Dedifferentiated amniotic fluid mesenchymal stem cell (primary cell): Measurements from ENCODE around the gene SLC6A3.
"Not testable (repeated sequence)": the region's sequence is repeated elsewhere in the genome, so short reads cannot be mapped to it uniquely, and the experiment has no call there.

Experiments used
- DNase-seq: peaks from one replicate; pipeline ENCODE4 v3.0.0-alpha.2; 2016; ENCODE audit errors: extremely low spot score

Gene SLC6A3

GRCh38 chr5:1478271-1479035 lies 33.2 kb upstream of the SLC6A3 start:
- no peak for DNase-seq

- DNase-seq: no peak
Observed at GRCh38 chr5:1477341-1477740, 32.1 kb upstream of the SLC6A3 start.

- DNase-seq: no peak
Observed at GRCh38 chr5:1476967-1477310, 31.7 kb upstream of the SLC6A3 start.

GRCh38 chr5:1476181-1476966 lies 31.1 kb upstream of the SLC6A3 start:
- no peak for DNase-seq

- not testable (repeated sequence) for DNase-seq
Observed at GRCh38 chr5:1475544-1475900, 30.3 kb upstream of the SLC6A3 start.

- DNase-seq: no peak
Observed at GRCh38 chr5:1474866-1475543, 29.8 kb upstream of the SLC6A3 start.

GRCh38 chr5:1474183-1474839 lies 29.1 kb upstream of the SLC6A3 start:
- no peak for DNase-seq

GRCh38 chr5:1473746-1474145 lies 28.5 kb upstream of the SLC6A3 start:
- no peak for DNase-seq

GRCh38 chr5:1472964-1473628 lies 27.9 kb upstream of the SLC6A3 start:
- no peak for DNase-seq

GRCh38 chr5:1471997-1472963 lies 27.0 kb upstream of the SLC6A3 start:
- DNase-seq: no peak

GRCh38 chr5:1471240-1471853 lies 26.1 kb upstream of the SLC6A3 start:
- DNase-seq: no peak

- DNase-seq: no peak
Observed at GRCh38 chr5:1470762-1471211, 25.5 kb upstream of the SLC6A3 start.

GRCh38 chr5:1468629-1469527 lies 23.6 kb upstream of the SLC6A3 start:
- DNase-seq: no peak

- DNase-seq: no peak
Observed at GRCh38 chr5:1468247-1468612, 23.0 kb upstream of the SLC6A3 start.

GRCh38 chr5:1467341-1468246 lies 22.4 kb upstream of the SLC6A3 start:
- no peak for DNase-seq

GRCh38 chr5:1466631-1467265 lies 21.5 kb upstream of the SLC6A3 start:
- no peak for DNase-seq

- no peak for DNase-seq
Observed at GRCh38 chr5:1465966-1466471, 20.8 kb upstream of the SLC6A3 start.
